ENCODE data around the gene KIAA0513. TPM values are rescaled to one million over a fixed set of nuclear protein-coding genes. Genes with fewer than 3 reads are reported as not detected.

Gene KIAA0513
- total and polyA plus RNA-seq, 2 of the 13 experiments (the other 11 are each of a cell fraction or from before 2014, with no cell fraction given): 1.8 TPM

GRCh38 chr16:85114909-85115567 lies 87.4 kb downstream of the KIAA0513 start (continued):
- TF ChIP-seq FOXC1 (CRISPR knock-in tag; IDR thresholded peaks at IDR 0.05; ENCODE audit: borderline replicate concordance): peak; percentile 82; the same call in 1 of the 2 replicates
- TF ChIP-seq ZNF644 (CRISPR knock-in tag; IDR thresholded peaks at IDR 0.05; ENCODE audit: low read depth): no peak
- TF ChIP-seq ARID4A (CRISPR knock-in tag; IDR thresholded peaks at IDR 0.05; ENCODE audit: borderline replicate concordance): peak; percentile 60; the same call in 1 of the 2 replicates
- TF ChIP-seq SNRNP70 (IDR thresholded peaks at IDR 0.05; ENCODE audit: low read depth, low read length): no peak
- peak; percentile 64 for TF ChIP-seq ZNF441 (CRISPR knock-in tag; IDR thresholded peaks at IDR 0.05; ENCODE audit: borderline replicate concordance)
- TF ChIP-seq ZNF782 (CRISPR knock-in tag; IDR thresholded peaks at IDR 0.05; ENCODE audit: borderline replicate concordance): peak; percentile 34; the same call in 1 of the 2 replicates
- TF ChIP-seq ZBTB42 (CRISPR knock-in tag; IDR thresholded peaks at IDR 0.05): no peak
- TF ChIP-seq IRF2 (CRISPR knock-in tag; IDR thresholded peaks at IDR 0.05): peak; percentile 79
- peak; percentile 75; the same call in 1 of the 2 replicates for TF ChIP-seq NAIF1 (CRISPR knock-in tag; IDR thresholded peaks at IDR 0.05; ENCODE audit: borderline replicate concordance)
- TF ChIP-seq CBX5 (CRISPR knock-in tag; IDR thresholded peaks at IDR 0.05; ENCODE audit: borderline replicate concordance): peak; percentile 79; the same call in 1 of the 2 replicates
- no peak for TF ChIP-seq CCDC6 (CRISPR knock-in tag; IDR thresholded peaks at IDR 0.05)
- TF ChIP-seq REST (IDR thresholded peaks at IDR 0.05; ENCODE audit: borderline replicate concordance in 1 of 2, low read depth in 1 of 2, low read length in 2 of 2): 0 out of 4 replicates have a peak, but pooled peaks of 1 of the 2 experiments have one; percentile 13
- peak; percentile 66; the same call in 1 of the 2 replicates for TF ChIP-seq PITX1 (CRISPR knock-in tag; IDR thresholded peaks at IDR 0.05)
- TF ChIP-seq ZFP91 (CRISPR knock-in tag; IDR thresholded peaks at IDR 0.05; ENCODE audit: borderline replicate concordance): peak; percentile 75
- no peak for TF ChIP-seq SOX6 (IDR thresholded peaks at IDR 0.05)
- TF ChIP-seq SOX6 (CRISPR knock-in tag; IDR thresholded peaks at IDR 0.05): peak; percentile 26; the same call in 1 of the 2 replicates
- no peak for TF ChIP-seq SMAD9 (CRISPR knock-in tag; IDR thresholded peaks at IDR 0.05)
- peak; percentile 35 for TF ChIP-seq TEAD3 (CRISPR knock-in tag; optimal IDR thresholded peaks at IDR 0.05; ENCODE audit: borderline replicate concordance)
- TF ChIP-seq ATRX (CRISPR knock-in tag; IDR thresholded peaks at IDR 0.05; ENCODE audit: borderline replicate concordance): no peak
- peak; percentile 89 for TF ChIP-seq ZNF580 (CRISPR knock-in tag; IDR thresholded peaks at IDR 0.05; ENCODE audit: borderline replicate concordance, low read depth)

Data from HepG2 (cell line).